Measurements from ENCODE around the gene CEBPE. TPM values are rescaled to one million over a fixed set of nuclear protein-coding genes. Genes with fewer than 3 reads are reported as not detected.
A peak's percentile ranks its signal among the peaks of the same experiment; 100 is the strongest.

CEBPE gene
- total RNA-seq, 1 donor from 2014 or later, result not detected

- Mint-ChIP-seq H3K4me1 (ENCODE audit: low read depth) (peaks cover 34% of the 10 kb centered on the region), H3K27me3 (no peaks in the 10 kb centered on the region), H3K9me3 (ENCODE audit: low read depth) (no peaks in the 10 kb centered on the region), H3K4me3 (ENCODE audit: low read depth) (peak overlapping the region; percentile 63), H3K36me3 (ENCODE audit: insufficient read depth) (peaks cover 26% of the 10 kb centered on the region), H3K27ac (peak overlapping the region; percentile 76)
- no peak for TF ChIP-seq CTCF (IDR thresholded peaks at IDR 0.05; ENCODE audit: unreplicated experiment)
- DNase-seq (ENCODE audit: low spot score, unreplicated experiment), result no peak
Measured at GRCh38 chr14:23067847-23068788, 50.9 kb downstream of the CEBPE start.

Other genes with a start within 250 kb of the CEBPE start
- gene LRP10, start 247.5 kb downstream of the CEBPE start, total RNA-seq, result 39.8 and 43.1 TPM in 2 replicates
- 10.0 and 11.3 TPM in 2 replicates for gene REM2, start 236.0 kb downstream of the CEBPE start, total RNA-seq
- gene RBM23, start 200.1 kb downstream of the CEBPE start, total RNA-seq, result 110 and 118 TPM in 2 replicates
- gene PRMT5, start 189.9 kb downstream of the CEBPE start, total RNA-seq, result 104 and 111 TPM in 2 replicates
- gene HAUS4, start 162.2 kb downstream of the CEBPE start, total RNA-seq, result 36.6 and 39.1 TPM in 2 replicates
- 97.1 and 104 TPM in 2 replicates for gene AJUBA, start 136.7 kb downstream of the CEBPE start, total RNA-seq
- gene C14orf93, start 109.1 kb downstream of the CEBPE start, total RNA-seq, result 14.4 and 15.4 TPM in 2 replicates
- 156 and 165 TPM in 2 replicates for gene PSMB5, start 84.4 kb downstream of the CEBPE start, total RNA-seq
- gene PSMB11, start 77.0 kb downstream of the CEBPE start, total RNA-seq, result not detected in 2 replicates
- 23.7 and 25.1 TPM in 2 replicates for gene CDH24, start 61.7 kb downstream of the CEBPE start, total RNA-seq
- gene ACIN1, start 24.1 kb downstream of the CEBPE start, total RNA-seq, result 439 and 458 TPM in 2 replicates
- 42.2 and 45.8 TPM in 2 replicates for gene C14orf119, start 23.8 kb downstream of the CEBPE start, total RNA-seq
- gene CIROP, start 14.3 kb downstream of the CEBPE start, total RNA-seq, result not detected in 2 replicates
- gene SLC7A8, start 64.4 kb upstream of the CEBPE start, total RNA-seq, result 28.3 and 30.9 TPM in 2 replicates
- gene RNF212B, start 118.7 kb upstream of the CEBPE start, total RNA-seq, result not detected in 2 replicates
- 21.1 and 22.5 TPM in 2 replicates for gene HOMEZ, start 166.9 kb upstream of the CEBPE start, total RNA-seq
- gene PPP1R3E, start 183.6 kb upstream of the CEBPE start, total RNA-seq, result 8.4 and 8.9 TPM in 2 replicates
- gene BCL2L2, start 187.6 kb upstream of the CEBPE start, total RNA-seq, result 23.7 and 24.3 TPM in 2 replicates
- 318 and 338 TPM in 2 replicates for gene PABPN1, start 202.2 kb upstream of the CEBPE start, total RNA-seq
- gene SLC22A17, start 233.6 kb upstream of the CEBPE start, total RNA-seq, result 26.2 and 29.3 TPM in 2 replicates
- 66.8 and 69.6 TPM in 2 replicates for gene EFS, start 245.9 kb upstream of the CEBPE start, total RNA-seq